Keratinocyte (primary cell): ENCODE results near the gene TXNRD1. TPM values are rescaled to one million over a fixed set of nuclear protein-coding genes. Genes with fewer than 3 reads are reported as not detected.

ENCODE experiments used
- DNase-seq: peaks from one replicate; pipeline ENCODE4 v3.0.0-alpha.2; 2011; ENCODE audit warnings: low read depth, missing footprints, low spot score
- FAIRE-seq: peaks from 2 replicates; lab custom pipeline; 2011; peaks lifted over from hg19 to GRCh38; lab: Jason Lieb, UNC
- H2AFZ ChIP-seq: 2 replicates; pipeline ENCODE4 v1.6.0; 2012; ENCODE audit warnings: low read length, control low read depth, inconsistent platforms; ENCODE audit not compliant: control insufficient read depth
- H3K27ac ChIP-seq: 2 replicates; pipeline ENCODE4 v1.5.1; 2011; ENCODE audit warnings: low read length; ENCODE audit not compliant: control insufficient read depth, insufficient read depth
- H3K27me3 ChIP-seq: 3 replicates; pipeline ENCODE4 v1.6.0; 2011; ENCODE audit warnings: low read length; ENCODE audit not compliant: control insufficient read depth, insufficient read depth; ENCODE audit errors: extremely low read depth
- H3K36me3 ChIP-seq, 2 experiments: 2 replicates in 1 of 2; 3 replicates in 1 of 2; pipeline ENCODE4 v1.5.1; 2011; ENCODE audit warnings: low read length in 2 of 2, mild to moderate bottlenecking in 1 of 2; ENCODE audit not compliant: control insufficient read depth in 2 of 2, insufficient read depth in 2 of 2; ENCODE audit errors: extremely low read depth in 1 of 2
- H3K4me1 ChIP-seq: 3 replicates; pipeline ENCODE4 v1.5.1; 2011; ENCODE audit warnings: low read length; ENCODE audit not compliant: control insufficient read depth, insufficient read depth; ENCODE audit errors: extremely low read depth
- H3K4me2 ChIP-seq: 3 replicates; pipeline ENCODE4 v1.6.0; 2011; ENCODE audit warnings: low read depth, low read length; ENCODE audit not compliant: control insufficient read depth, insufficient read depth; ENCODE audit errors: extremely low read depth
- H3K4me3 ChIP-seq, 3 experiments: fragments of 200-600 bp in 1 of 3; sonication (generic) in 1 of 3; 2 replicates in 2 of 3; 3 replicates in 1 of 3; pipeline ENCODE4 v1.5.1; 2011 to 2016; ENCODE audit warnings: low read length in 3 of 3, mild to moderate bottlenecking in 3 of 3, control low read depth in 2 of 3, inconsistent platforms in 1 of 3, low read depth in 1 of 3, mixed read lengths in 1 of 3, mixed run types in 1 of 3, moderate library complexity in 1 of 3; ENCODE audit not compliant: control insufficient read depth in 2 of 3, insufficient read depth in 2 of 3; ENCODE audit errors: extremely low read depth in 1 of 3
- H3K79me2 ChIP-seq: 2 replicates; pipeline ENCODE4 v1.6.0; 2012; ENCODE audit warnings: low read length; ENCODE audit not compliant: control insufficient read depth, insufficient read depth
- H3K9ac ChIP-seq: 3 replicates; pipeline ENCODE4 v1.6.0; 2011; ENCODE audit warnings: low read length; ENCODE audit not compliant: control insufficient read depth, insufficient read depth; ENCODE audit errors: extremely low read depth
- H3K9me1 ChIP-seq: 3 replicates; pipeline ENCODE4 v1.6.0; 2011; ENCODE audit warnings: low read length; ENCODE audit not compliant: control insufficient read depth, insufficient read depth; ENCODE audit errors: extremely low read depth
- H3K9me3 ChIP-seq: 2 replicates; pipeline ENCODE4 v1.5.1; 2012; ENCODE audit warnings: low read depth, low read length; ENCODE audit not compliant: control insufficient read depth
- H4K20me1 ChIP-seq: 3 replicates; pipeline ENCODE4 v1.6.0; 2011; ENCODE audit warnings: low read length; ENCODE audit not compliant: control insufficient read depth, insufficient read depth; ENCODE audit errors: extremely low read depth
- CTCF ChIP-seq, 3 experiments: IDR thresholded peaks in 1 of 3; conservative IDR thresholded peaks in 1 of 3; optimal IDR thresholded peaks in 1 of 3; 2 replicates in 2 of 3; 3 replicates in 1 of 3; pipeline versions ENCODE3 to v1.5.1; 2011; ENCODE audit warnings: low read length in 3 of 3, mild to moderate bottlenecking in 3 of 3, moderate library complexity in 2 of 3, control low read depth in 1 of 3, inconsistent platforms in 1 of 3; ENCODE audit not compliant: insufficient read depth in 2 of 3; ENCODE audit errors: extremely low read depth in 1 of 3
- EZH2 ChIP-seq: IDR thresholded peaks from one replicate; pipeline ENCODE4 v1.6.1; 2012; ENCODE audit warnings: inconsistent platforms, mild to moderate bottlenecking, low read length, moderate library complexity
- dilution Hi-C: fragments of 300-500 bp; cut with MboI; formaldehyde crosslinking; loops from one replicate; pipeline ENCODE4 v1.7.0; 2020; ENCODE audit warnings: low sequenced_read_pairs; ENCODE audit not compliant: extremely low pct_ligation_motif_present
- polyA plus RNA-seq, 5 experiments: library from polyadenylated mRNA; depleted of rRNA in 3 of 5; stranded (reverse) in 3 of 5; stranded (forward) in 1 of 5; unstranded in 1 of 5; fragments of >200 nt; gene quantifications; 1 replicate in 1 of 5; 2 replicates in 3 of 5; 3 replicates in 1 of 5; pipeline versions ENCODE4 v1.2.1 to v1.2.3, GENCODE V29; 2011 to 2012; ENCODE audit warnings: missing spikeins in 2 of 5, low read depth in 1 of 5, low replicate concordance in 1 of 5

TXNRD1 gene
- polyA plus RNA-seq, 1 donor (not counting 4 experiments of a cell fraction or from before 2014, with no cell fraction given) = 88.9 TPM

- no peaks in the 10 kb centered on the region for H3K36me3 ChIP-seq
- no peaks in the 10 kb centered on the region for H3K27me3 ChIP-seq
- TF ChIP-seq CTCF (optimal IDR thresholded peaks at IDR 0.05 in 1 of 3, IDR thresholded peaks at IDR 0.05 in 1 of 3, conservative IDR thresholded peaks at IDR 0.05 in 1 of 3; ENCODE audit: extremely low read depth in 1 of 3, insufficient read depth in 2 of 3, low read length in 3 of 3) = no peak
- no peak for TF ChIP-seq EZH2
- peaks cover 3% of the 10 kb centered on the region for H3K9me3 ChIP-seq
- no peak overlapping the region for H3K9ac ChIP-seq
- H3K9me1 ChIP-seq = no peaks in the 10 kb centered on the region
- no peak overlapping the region for H2AFZ ChIP-seq
- H3K79me2 ChIP-seq = no peaks in the 10 kb centered on the region
- H3K4me2 ChIP-seq = no peak overlapping the region
- DNase-seq (no peak), FAIRE-seq (no peak)
- H3K4me1 ChIP-seq = peaks cover 18% of the 10 kb centered on the region
- no peak overlapping the region for H3K4me3 ChIP-seq
- H4K20me1 ChIP-seq = no peaks in the 10 kb centered on the region
- no peak overlapping the region for H3K27ac ChIP-seq
- dilution Hi-C loops = no loop called here
Measured at GRCh38 chr12:104372061-104372720, 156.6 kb downstream of the TXNRD1 start.

GRCh38 chr12:104372721-104373335 lies 157.2 kb downstream of the TXNRD1 start:
- FAIRE-seq (no peak), DNase-seq (no peak)
- no peaks in the 10 kb centered on the region for H3K9me1 ChIP-seq
- H4K20me1 ChIP-seq = no peaks in the 10 kb centered on the region
- H3K9me3 ChIP-seq = peaks cover 3% of the 10 kb centered on the region
- dilution Hi-C loops = no loop called here
- no peak overlapping the region for H3K9ac ChIP-seq
- H2AFZ ChIP-seq = no peak overlapping the region
- no peak overlapping the region for H3K4me3 ChIP-seq
- no peak overlapping the region for H3K4me2 ChIP-seq
- no peak overlapping the region for H3K27ac ChIP-seq
- H3K4me1 ChIP-seq = peaks cover 20% of the 10 kb centered on the region
- no peaks in the 10 kb centered on the region for H3K36me3 ChIP-seq
- no peaks in the 10 kb centered on the region for H3K79me2 ChIP-seq
- H3K27me3 ChIP-seq = no peaks in the 10 kb centered on the region
- no peak for TF ChIP-seq CTCF (optimal IDR thresholded peaks at IDR 0.05 in 1 of 3, IDR thresholded peaks at IDR 0.05 in 1 of 3, conservative IDR thresholded peaks at IDR 0.05 in 1 of 3; ENCODE audit: extremely low read depth in 1 of 3, insufficient read depth in 2 of 3, low read length in 3 of 3)
- TF ChIP-seq EZH2 = no peak
